Activated naive CD4-positive, alpha-beta T cell treated with Interleukin-2 at 50 U/mL for 16 hours (primary cell): ENCODE data around the gene TTLL8.

Experiments used
- DNase-seq: peaks from one replicate; pipeline ENCODE4 v3.0.0-alpha.2; 2020

The TTLL8 gene

GRCh38 chr22:49979587-49980264 lies 78.4 kb downstream of the TTLL8 start:
- DNase-seq = peak; percentile 57

DNA sequence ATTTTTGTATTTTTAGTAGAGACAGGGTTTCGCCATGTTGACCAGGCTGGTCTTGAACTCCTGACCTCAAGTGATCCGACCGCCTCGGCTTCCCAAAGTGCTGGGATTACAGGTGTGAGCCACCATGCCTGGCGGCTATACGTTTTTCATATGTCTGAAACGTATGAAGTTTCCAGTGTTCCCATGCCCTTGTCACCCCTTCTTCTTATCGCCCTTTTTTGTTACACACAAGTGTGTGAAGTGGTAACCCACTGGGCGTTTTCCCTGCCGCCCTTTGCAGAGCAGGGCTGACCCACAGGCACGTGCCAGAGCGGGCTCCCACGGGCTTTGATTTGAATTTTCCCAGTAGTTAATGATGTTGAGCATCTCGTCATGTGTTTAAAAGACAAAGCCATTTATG lies 80.5 kb downstream of the TTLL8 start:
- no peak for DNase-seq

DNA sequence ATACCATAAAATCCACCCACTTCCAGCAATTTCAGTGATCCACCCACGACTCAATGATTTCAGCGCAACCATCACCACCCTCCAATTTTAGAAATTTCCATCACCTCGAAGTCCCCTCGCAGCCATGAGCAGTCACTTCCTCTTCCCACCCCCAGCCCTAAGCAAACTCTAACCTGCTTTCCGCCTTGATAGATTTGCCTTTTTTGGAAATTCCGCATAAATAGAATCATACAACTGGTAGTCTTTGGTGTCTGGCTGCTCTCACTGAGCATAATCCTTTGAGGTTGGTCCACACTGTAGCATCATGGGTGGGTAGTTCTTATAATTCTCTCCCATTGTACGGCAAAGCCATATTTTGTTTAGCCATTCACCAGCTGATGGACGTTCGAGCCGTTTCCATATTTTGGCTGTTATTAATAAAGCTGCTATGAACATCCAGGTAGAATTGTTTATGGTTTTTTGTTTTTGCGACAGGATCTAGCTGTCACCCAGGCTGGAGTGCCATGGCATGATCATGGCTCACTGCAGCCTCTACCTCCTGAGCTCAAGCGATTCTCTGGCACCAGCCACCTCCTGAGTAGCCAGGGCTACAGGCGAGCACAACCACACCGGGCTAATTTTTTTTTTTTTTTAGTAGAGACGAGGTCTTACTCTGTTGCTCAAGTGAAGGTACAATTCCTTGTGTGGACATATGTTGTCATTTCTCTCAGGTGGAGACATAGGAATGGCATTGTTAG lies 81.5 kb downstream of the TTLL8 start:
- DNase-seq = peak; percentile 68

DNA sequence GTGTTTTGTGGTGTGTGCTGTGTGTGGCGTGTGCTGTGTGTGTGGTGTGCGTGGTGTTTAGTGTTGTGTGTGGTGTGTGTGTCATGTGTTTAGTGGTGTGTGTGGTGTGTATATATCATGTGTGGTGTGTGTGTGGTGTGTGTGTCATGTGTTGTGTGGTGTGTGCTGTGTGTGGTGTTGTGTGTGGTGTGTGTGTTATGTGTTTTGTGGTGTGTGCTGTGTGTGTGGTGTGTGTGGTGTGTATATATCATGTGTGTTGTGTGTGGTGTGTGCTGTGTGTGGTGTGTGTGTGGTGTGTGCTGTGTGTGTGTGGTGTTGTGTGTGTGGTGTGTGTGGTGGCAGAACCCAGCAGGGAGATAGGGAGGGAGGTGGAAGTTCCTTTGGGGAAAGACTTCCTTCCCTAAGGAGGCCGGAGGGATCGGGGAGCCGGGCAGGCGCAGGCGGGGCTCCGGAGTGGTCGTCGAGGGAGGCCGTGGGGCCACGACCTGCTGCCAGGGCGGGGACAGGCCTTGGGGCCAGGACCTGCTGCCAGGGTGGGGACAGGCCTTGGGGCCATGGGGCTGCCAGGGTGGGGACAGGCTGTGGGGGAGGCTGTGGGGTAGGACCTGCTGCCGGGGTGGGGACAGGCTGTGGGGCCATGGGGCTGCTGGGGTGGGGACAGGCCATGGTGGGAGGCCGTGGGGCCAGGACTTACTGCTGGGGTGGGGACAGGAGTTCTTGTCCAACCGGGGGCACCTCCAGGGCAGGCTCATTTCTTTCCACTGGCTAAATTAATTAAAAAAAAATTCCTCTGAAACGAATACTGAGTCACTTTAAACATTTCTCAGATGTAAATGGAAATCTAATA lies 82.3 kb downstream of the TTLL8 start:
- peak; percentile 67 for DNase-seq

GRCh38 chr22:49973018-49973961 lies 84.8 kb downstream of the TTLL8 start:
- DNase-seq = no peak

DNA sequence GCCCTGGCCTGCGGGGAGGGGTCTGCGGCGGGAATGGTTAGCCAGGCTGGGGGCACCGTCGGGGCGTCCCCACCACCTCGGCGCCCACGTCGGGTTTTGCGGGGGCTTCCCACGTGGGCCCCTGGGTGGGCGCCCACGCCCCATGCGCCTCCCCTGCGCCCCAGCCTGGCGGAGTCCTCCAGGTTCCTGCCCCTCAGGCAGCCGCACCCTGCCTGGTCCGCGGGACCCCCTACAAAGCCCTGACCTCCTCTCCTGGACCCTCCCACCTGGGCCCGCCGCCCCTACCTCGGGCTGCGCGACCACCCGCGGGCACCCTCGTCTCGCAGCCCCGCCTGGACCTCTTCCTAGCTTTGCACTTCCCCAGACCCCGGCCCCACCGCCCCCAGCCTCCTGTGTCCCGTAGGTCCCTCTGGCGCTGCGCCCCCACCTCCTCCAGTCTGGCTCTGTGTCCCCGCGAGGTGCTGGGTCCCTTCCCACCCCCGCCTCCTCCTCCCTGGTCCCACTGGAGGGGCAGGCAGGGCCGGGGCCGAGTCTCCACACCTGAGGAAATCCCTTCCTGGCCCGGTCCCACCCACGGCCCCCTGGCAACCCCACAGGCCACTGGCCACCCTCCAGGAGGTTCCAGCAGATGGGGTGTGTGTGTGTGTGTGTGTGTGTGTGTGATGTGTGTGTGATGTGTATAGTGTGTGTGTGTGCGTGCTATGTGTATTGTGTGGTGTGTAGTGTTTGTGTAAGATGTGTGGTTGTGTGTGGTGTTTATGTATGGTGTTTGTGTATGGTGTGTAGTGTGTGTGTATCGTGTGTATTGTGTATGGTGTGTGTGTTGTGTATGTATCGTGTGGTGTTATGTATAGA lies 85.7 kb downstream of the TTLL8 start:
- no peak for DNase-seq

DNA sequence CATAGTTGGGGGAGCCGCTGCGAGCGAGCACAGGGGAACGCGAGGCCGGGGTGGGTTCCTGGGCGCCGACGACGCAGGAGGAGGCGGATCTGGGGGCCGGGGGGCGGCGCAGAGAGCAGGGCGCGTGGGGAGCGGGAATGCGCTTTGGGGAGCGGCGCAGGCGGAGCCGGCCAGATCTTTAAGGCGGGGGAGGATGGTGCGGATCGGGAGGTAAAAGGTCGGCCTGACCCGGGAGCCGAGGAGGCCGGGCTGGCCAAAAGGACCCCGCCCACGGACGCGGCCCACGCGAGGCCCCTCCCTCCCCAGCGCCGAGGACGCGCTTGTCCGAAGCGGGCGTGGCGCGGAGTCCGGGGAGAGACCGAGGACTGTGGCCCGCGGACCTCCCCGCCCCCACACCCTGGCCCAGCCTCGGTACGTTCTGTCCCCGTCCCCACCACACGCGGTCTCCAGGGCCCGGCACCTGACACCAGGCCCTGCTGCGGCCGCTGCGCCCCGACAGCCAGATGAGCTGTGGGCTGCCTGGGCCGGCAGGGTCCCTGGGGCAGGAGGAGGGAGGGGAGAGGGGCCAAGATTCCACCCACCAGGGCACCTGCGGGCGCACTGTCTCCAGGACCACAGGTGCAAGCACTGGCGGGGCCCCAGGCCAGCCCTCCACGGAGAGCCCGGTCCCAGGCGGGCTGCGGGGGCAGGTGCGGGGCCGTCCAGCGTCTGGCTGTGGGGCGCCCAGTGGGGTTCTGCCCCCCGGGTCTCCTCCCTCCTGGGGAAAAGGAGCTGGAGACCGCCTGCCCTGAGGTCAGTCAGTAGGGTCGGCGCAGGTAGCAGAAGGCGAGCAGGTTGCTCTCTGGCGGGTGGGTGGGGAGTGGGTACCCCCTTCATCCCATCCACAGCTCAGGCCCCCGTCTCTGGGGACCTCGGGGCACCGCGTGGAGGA lies 86.6 kb downstream of the TTLL8 start:
- peak; percentile 79 for DNase-seq

GRCh38 chr22:49970528-49971231 lies 87.4 kb downstream of the TTLL8 start:
- DNase-seq = peak; percentile 98

DNA sequence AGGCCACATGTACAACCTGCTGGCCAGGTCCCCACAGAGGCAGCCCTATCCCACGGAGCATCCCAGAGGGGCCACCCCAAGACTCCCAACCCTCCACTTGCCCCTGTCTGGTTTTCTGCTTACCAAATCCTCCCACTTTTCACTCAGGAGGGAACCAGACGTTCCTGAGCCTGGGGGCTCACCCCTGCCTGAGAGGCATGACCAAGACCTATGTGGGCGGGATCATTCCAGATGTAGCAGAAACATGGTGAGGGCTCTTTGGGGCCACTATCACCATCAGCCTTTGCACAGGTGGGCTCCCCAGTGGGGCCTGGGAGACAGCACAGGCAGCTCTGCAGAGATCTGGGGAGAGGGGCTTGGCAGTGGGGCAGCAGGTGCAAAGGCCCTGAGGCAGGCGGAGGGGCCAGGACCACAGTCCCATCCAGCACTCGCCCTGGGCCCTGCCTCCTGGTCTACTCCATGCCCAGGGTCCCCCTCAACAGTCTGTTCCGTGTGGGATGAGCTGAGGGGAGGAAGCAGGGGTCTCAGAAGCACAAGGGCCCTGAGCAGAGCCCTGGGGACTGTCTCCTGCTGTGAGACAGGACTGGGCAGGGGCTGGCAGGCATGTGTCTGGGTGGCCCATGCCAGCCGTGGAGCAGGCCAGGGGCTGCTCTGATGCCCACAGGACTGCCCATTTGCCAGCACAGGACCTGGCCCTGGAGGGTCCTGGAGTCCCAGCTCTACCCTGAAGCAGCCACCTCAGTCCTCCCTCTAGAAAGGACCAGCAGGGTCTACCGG lies 88.2 kb downstream of the TTLL8 start:
- DNase-seq = peak; percentile 2

GRCh38 chr22:49968831-49969661 lies 89.1 kb downstream of the TTLL8 start:
- peak; percentile 2 for DNase-seq
